ENCODE data around the gene ASMTL.
"Not testable (repeated sequence)": the region's sequence is repeated elsewhere in the genome, so short reads cannot be mapped to it uniquely, and the experiment has no call there.

Gene ASMTL

GRCh38 chrX:1380672-1381233 is 72.0 kb downstream of the ASMTL start:
- H3K36me3 ChIP-seq (ENCODE audit: low read depth), result peaks cover 22% of the 10 kb centered on the region
- ATAC-seq (ENCODE audit: low read depth), result peak; percentile 9
- H3K27ac ChIP-seq (ENCODE audit: poor library complexity, severe bottlenecking), result no peak overlapping the region
- H3K4me3 ChIP-seq (ENCODE audit: severe bottlenecking), result no peak overlapping the region
- H3K9me3 ChIP-seq (ENCODE audit: severe bottlenecking), result no peaks in the 10 kb centered on the region
- no peaks in the 10 kb centered on the region for H3K4me1 ChIP-seq (ENCODE audit: insufficient read depth, poor library complexity, severe bottlenecking)
- no peaks in the 10 kb centered on the region for H3K27me3 ChIP-seq (ENCODE audit: insufficient read depth, poor library complexity, severe bottlenecking)
- DNase-seq (ENCODE audit: low spot score), result peak; percentile 49
- TF ChIP-seq CTCF (IDR thresholded peaks at IDR 0.05; ENCODE audit: poor library complexity, severe bottlenecking), result no peak

GRCh38 chrX:1378306-1378759 is 74.4 kb downstream of the ASMTL start:
- DNase-seq (ENCODE audit: low spot score) (peak; percentile 68), ATAC-seq (ENCODE audit: low read depth) (no peak)
- Histone ChIP-seq H3K4me3 (ENCODE audit: severe bottlenecking) (no peak overlapping the region), H3K9me3 (ENCODE audit: severe bottlenecking) (no peaks in the 10 kb centered on the region), H3K4me1 (ENCODE audit: insufficient read depth, poor library complexity, severe bottlenecking) (no peaks in the 10 kb centered on the region), H3K36me3 (ENCODE audit: low read depth) (no peaks in the 10 kb centered on the region), H3K27ac (ENCODE audit: poor library complexity, severe bottlenecking) (no peak overlapping the region), H3K27me3 (ENCODE audit: insufficient read depth, poor library complexity, severe bottlenecking) (no peaks in the 10 kb centered on the region)
- no peak for TF ChIP-seq CTCF (IDR thresholded peaks at IDR 0.05; ENCODE audit: poor library complexity, severe bottlenecking)

- H3K27me3 ChIP-seq (ENCODE audit: insufficient read depth, poor library complexity, severe bottlenecking), result no peaks in the 10 kb centered on the region
- no peak for DNase-seq (ENCODE audit: low spot score)
- TF ChIP-seq CTCF (IDR thresholded peaks at IDR 0.05; ENCODE audit: poor library complexity, severe bottlenecking), result no peak
- no peak overlapping the region for H3K27ac ChIP-seq (ENCODE audit: poor library complexity, severe bottlenecking)
- ATAC-seq (ENCODE audit: low read depth), result no peak
- H3K9me3 ChIP-seq (ENCODE audit: severe bottlenecking), result peaks cover 3% of the 10 kb centered on the region
- H3K4me1 ChIP-seq (ENCODE audit: insufficient read depth, poor library complexity, severe bottlenecking), result no peaks in the 10 kb centered on the region
- H3K4me3 ChIP-seq (ENCODE audit: severe bottlenecking), result no peak overlapping the region
- H3K36me3 ChIP-seq (ENCODE audit: low read depth), result no peaks in the 10 kb centered on the region
Measured at GRCh38 chrX:1368385-1368698, 84.4 kb downstream of the ASMTL start.

GRCh38 chrX:1366363-1366762 is 86.3 kb downstream of the ASMTL start:
- H3K4me1 ChIP-seq (ENCODE audit: insufficient read depth, poor library complexity, severe bottlenecking); DNase-seq (ENCODE audit: low spot score); H3K27ac ChIP-seq (ENCODE audit: poor library complexity, severe bottlenecking); H3K36me3 ChIP-seq (ENCODE audit: low read depth); ATAC-seq (ENCODE audit: low read depth); H3K4me3 ChIP-seq (ENCODE audit: severe bottlenecking); H3K27me3 ChIP-seq (ENCODE audit: insufficient read depth, poor library complexity, severe bottlenecking); H3K9me3 ChIP-seq (ENCODE audit: severe bottlenecking): not testable (repeated sequence)

GRCh38 chrX:1361910-1362309 is 90.8 kb downstream of the ASMTL start:
- H3K4me3 ChIP-seq (ENCODE audit: severe bottlenecking), result no peak overlapping the region
- no peak for TF ChIP-seq CTCF (IDR thresholded peaks at IDR 0.05; ENCODE audit: poor library complexity, severe bottlenecking)
- no peak for ATAC-seq (ENCODE audit: low read depth)
- H3K36me3 ChIP-seq (ENCODE audit: low read depth), result no peaks in the 10 kb centered on the region
- peaks cover 11% of the 10 kb centered on the region for H3K9me3 ChIP-seq (ENCODE audit: severe bottlenecking)
- no peaks in the 10 kb centered on the region for H3K27me3 ChIP-seq (ENCODE audit: insufficient read depth, poor library complexity, severe bottlenecking)
- no peak overlapping the region for H3K27ac ChIP-seq (ENCODE audit: poor library complexity, severe bottlenecking)
- no peak for DNase-seq (ENCODE audit: low spot score)
- H3K4me1 ChIP-seq (ENCODE audit: insufficient read depth, poor library complexity, severe bottlenecking), result no peaks in the 10 kb centered on the region
